Stimulated activated naive B cell treated with anti-CD40 and anti-IgM and Interleukin-4, amounts not matched to agents 10 μg/mL and 1 μg/mL and 100 μg/mL, for 72 hours (primary cell): ENCODE data around the gene GRIK1.

Source experiments
- ATAC-seq, 2 donors: fragments of 150-1000 bp; cut with Tn5 transposase; replicated peaks; 2 replicates each; pipeline ENCODE4 v1.10.0; 2021; ENCODE audit warnings: moderate library complexity in 1 of 2
- DNase-seq: peaks from one replicate; pipeline ENCODE4 v3.0.0; 2021
- H3K27ac Mint-ChIP-seq: one replicate; pipeline ENCODE4 v1.8.0; 2022; ENCODE audit warnings: mild to moderate bottlenecking, mixed read lengths
- H3K27me3 Mint-ChIP-seq, 2 donors: one replicate each; pipeline ENCODE4 v1.8.0; 2022; ENCODE audit warnings: mixed read lengths in 2 of 2
- H3K36me3 Mint-ChIP-seq, 2 donors: one replicate each; pipeline ENCODE4 v1.8.0; 2022; ENCODE audit warnings: mixed read lengths in 2 of 2, mild to moderate bottlenecking in 1 of 2
- H3K4me1 Mint-ChIP-seq, 2 donors: one replicate each; pipeline ENCODE4 v1.8.0; 2022; ENCODE audit warnings: mixed read lengths in 2 of 2, mild to moderate bottlenecking in 1 of 2
- H3K4me3 Mint-ChIP-seq, 2 donors: one replicate each; pipeline ENCODE4 v1.8.0; 2022; ENCODE audit warnings: mild to moderate bottlenecking in 2 of 2, mixed read lengths in 2 of 2, moderate library complexity in 1 of 2
- H3K9me3 Mint-ChIP-seq, 2 donors: one replicate each; pipeline ENCODE4 v1.8.0; 2022; ENCODE audit warnings: mixed read lengths in 2 of 2, mild to moderate bottlenecking in 1 of 2

Gene GRIK1

DNA sequence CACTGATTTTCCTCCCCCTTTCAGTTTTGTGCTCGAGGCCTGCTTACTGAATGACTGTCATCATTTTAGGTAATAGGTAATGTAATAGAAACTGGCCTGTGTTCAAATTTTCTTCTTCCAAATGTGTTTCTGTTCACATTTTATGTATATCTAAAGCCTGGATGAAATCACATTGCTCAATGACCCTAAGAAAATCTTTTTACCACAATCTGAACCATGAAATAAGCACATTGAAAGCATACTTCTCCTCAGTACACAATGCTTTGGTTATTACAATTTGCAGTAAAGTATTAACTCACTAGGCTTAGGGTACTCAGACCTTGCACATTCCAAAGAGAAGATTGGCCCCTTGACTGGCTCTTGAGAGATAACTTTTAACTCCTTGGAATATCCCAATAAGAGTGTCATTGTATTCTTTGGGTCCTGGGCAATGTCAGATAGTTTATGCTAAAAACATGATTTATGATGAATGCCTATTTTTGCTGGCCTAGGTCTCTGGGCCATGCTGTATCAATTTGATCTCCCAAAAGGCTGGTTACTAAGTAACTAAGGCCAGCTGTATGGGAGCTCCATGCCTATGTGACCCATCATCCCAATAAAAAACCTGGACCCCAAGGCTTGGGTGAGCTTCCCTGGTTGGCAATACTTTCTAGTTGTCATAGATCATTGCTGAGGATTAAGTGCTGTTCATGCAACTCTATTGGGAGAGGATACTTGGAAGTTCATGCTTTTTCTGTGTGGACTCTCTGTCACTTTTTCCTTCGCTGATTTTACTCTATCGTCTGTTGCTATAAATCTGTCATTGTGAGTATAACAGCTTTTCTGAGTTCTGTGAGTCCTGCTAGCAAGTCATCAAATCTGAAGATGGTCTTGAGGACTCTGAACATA, 293.9 kb downstream of the GRIK1 start:
- H3K27ac Mint-ChIP-seq: no peak overlapping the region
- peaks cover under 1 to 2% of the 10 kb centered on the region in 2 donors for H3K4me1 Mint-ChIP-seq
- no peaks in the 10 kb centered on the region for H3K27me3 Mint-ChIP-seq
- ATAC-seq: no peak
- peaks cover 5 to 9% of the 10 kb centered on the region in 2 donors for H3K36me3 Mint-ChIP-seq
- DNase-seq: no peak
- H3K9me3 Mint-ChIP-seq: no peaks in the 10 kb centered on the region
- H3K4me3 Mint-ChIP-seq: no peak overlapping the region

DNA sequence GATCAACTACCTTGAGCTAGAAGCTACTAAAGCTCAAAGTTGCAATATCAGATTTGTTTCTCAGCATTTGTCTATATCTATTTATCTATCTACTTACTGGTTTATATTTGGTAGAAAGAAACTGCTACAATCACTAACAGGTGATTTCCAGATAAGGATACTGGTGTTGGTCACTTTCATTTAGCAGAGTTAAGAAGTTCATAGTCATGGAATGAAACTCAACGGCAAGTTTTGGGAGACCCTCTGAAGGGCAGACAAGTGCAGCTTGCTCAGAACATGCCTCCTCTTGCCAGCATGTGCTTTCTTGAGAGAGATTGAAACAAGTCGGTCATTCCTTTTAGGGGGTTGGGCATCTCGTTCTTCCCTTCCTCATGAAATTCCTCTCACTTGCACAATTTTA, 296.5 kb downstream of the GRIK1 start:
- ATAC-seq: no peak
- no peak overlapping the region for H3K27ac Mint-ChIP-seq
- peaks cover 20 to 25% of the 10 kb centered on the region in 2 donors for H3K4me1 Mint-ChIP-seq
- DNase-seq: no peak
- no peaks in the 10 kb centered on the region for H3K27me3 Mint-ChIP-seq
- H3K4me3 Mint-ChIP-seq: no peak overlapping the region
- H3K36me3 Mint-ChIP-seq: peaks cover 4 to 7% of the 10 kb centered on the region in 2 donors
- peaks cover 0 to 3% of the 10 kb centered on the region in 2 donors for H3K9me3 Mint-ChIP-seq

DNA sequence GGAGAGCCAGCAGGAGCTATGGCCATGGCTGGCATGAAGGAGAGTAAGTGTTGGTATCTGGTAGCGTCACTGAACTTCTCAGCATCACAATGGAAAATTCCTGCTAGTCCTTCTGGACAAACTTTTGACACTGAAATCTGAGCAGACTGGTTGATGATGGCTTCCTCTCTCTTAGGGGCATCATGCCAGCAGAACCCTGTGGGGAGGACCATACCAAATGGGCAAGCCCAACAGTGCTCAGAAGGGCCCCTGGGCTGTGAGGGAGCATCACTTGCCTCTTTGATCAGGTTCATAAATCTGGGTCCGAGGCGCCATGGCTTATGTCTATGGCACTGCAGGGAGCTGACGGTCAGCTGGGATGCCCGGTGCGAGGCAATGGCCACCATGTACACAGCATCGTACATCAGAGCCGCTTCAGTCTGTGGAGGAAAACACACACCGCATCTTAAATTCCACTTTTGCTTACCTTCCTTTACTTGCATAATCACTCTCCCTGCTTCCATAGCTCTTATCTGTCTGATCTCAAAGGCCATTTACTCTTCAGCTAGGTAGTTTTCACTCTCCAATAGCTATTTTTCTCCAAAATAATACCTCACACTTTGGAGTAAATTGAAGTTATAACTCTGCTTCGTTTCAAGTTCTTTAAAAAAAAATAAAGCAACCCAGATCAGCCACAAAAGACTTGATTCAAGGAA, 297.1 kb downstream of the GRIK1 start:
- ATAC-seq (no peak), DNase-seq (no peak)
- Mint-ChIP-seq H3K4me1 (peaks cover 23 to 25% of the 10 kb centered on the region in 2 donors), H3K27me3 (no peaks in the 10 kb centered on the region), H3K36me3 (peaks cover 8 to 11% of the 10 kb centered on the region in 2 donors), H3K9me3 (peaks cover 0 to 3% of the 10 kb centered on the region in 2 donors), H3K27ac (no peak overlapping the region), H3K4me3 (no peak overlapping the region)

DNA sequence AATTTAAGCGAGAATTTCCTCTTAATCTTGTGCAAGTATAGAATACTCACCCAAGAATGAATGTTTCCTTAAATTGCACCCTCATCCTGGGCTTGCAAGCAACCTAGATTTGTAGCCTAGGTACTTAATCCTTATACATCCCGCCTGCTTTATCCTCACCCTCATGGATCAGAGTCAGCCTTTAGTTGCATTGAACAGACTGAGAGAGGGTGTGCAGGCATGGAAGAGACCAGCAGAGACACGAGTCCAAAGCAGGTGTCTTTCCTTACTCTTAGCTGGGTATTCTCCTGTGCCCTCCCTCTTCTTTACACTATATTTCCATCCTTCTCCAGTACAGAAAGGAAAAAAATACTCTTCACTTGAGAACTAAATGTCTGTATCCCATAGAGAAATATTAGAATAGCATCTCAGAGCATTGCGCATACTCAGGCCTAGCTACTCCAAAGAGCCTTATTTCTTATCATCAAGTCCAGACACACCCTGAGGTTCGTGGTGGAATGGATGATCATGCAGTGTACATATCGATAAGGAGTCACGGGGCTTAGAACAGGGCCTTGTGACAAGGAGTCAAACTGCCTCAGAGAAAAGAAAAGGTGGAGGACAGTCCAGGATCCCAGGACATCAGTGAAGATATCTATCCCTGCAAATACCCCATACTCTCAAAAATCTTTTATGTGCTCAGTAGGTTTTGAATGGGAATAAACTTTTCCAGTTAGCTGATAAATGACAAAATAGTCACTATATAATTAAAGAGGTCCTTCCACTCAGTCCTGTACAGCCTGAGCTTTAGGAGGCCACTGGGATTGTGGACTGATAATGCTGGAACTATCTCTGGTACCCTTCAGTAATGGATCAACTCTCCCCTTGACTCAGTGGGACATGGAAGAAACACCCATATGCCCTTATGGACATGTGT, 297.9 kb downstream of the GRIK1 start:
- H3K4me3 Mint-ChIP-seq: no peak overlapping the region
- ATAC-seq: no peak
- H3K27ac Mint-ChIP-seq: no peak overlapping the region
- H3K9me3 Mint-ChIP-seq: peaks cover 0 to 3% of the 10 kb centered on the region in 2 donors
- peaks cover 8 to 11% of the 10 kb centered on the region in 2 donors for H3K36me3 Mint-ChIP-seq
- peaks cover 23 to 25% of the 10 kb centered on the region in 2 donors for H3K4me1 Mint-ChIP-seq
- no peak for DNase-seq
- H3K27me3 Mint-ChIP-seq: no peaks in the 10 kb centered on the region

DNA sequence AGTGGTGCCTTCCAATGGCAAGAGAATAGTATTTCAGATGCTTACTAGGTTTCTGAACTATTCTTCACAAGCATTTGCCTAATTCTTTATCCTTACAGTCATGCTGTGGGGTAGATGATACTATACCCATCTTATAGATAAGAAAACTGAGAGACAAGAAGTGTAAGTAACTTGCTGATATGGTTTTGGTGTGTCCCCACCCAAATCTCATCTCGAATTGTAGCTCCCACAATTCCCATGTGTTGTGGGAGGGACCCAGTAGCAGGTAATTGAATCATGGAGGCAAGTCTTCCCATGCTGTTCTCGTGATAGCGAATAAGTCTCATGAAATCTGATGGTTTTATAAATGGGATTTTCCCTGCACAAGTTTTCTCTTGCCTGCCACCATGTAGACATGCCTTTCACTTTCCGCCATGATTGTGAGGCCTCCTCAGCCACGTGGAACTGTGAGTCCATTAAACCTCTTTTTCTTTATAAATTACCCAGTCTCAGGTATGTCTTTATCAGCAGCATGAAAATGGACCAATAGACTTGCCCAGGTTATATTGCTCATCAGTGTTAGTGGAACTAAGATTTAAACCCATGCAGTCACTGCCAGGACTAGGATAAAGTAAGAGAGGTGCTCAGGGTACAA, 298.7 kb downstream of the GRIK1 start:
- Mint-ChIP-seq H3K27ac (no peak overlapping the region), H3K9me3 (peaks cover 0 to 3% of the 10 kb centered on the region in 2 donors), H3K4me3 (no peak overlapping the region)

DNA sequence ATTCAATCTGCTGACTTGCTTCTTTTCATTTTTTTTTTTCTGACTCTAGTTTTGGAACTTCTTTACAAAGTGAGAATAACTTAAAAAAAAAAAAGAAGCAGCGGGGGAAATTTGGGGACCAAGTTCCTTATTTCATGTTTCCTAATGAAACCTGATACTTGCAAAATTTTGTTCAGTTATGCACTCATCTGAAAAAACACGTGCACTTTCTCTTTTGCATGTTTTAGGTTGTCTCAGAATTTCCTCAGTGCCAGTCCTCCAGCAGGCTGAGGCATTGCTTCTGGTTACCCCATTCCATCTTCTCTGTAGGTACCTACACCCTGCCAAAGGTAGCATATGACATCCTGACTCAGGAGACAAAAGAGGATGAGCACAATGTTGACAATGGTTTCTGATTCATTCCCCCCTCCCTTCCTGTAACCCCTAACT, 299.7 kb downstream of the GRIK1 start:
- DNase-seq (no peak), ATAC-seq (peak; percentile 79 to 84)
- Mint-ChIP-seq H3K4me1 (peaks cover 24 to 32% of the 10 kb centered on the region in 2 donors), H3K36me3 (peaks cover 11 to 14% of the 10 kb centered on the region in 2 donors), H3K27ac (no peak overlapping the region), H3K9me3 (peaks cover 0 to 3% of the 10 kb centered on the region in 2 donors), H3K27me3 (no peaks in the 10 kb centered on the region), H3K4me3 (peak overlapping the region in 1 of 2 donors; percentile 33)

More for the DNA sequence above, 298.7 kb downstream of the GRIK1 start:
- no peak for ATAC-seq
- Mint-ChIP-seq H3K4me1 (peaks cover 23 to 25% of the 10 kb centered on the region in 2 donors), H3K36me3 (peaks cover 8 to 11% of the 10 kb centered on the region in 2 donors), H3K27me3 (no peaks in the 10 kb centered on the region)
- no peak for DNase-seq

DNA sequence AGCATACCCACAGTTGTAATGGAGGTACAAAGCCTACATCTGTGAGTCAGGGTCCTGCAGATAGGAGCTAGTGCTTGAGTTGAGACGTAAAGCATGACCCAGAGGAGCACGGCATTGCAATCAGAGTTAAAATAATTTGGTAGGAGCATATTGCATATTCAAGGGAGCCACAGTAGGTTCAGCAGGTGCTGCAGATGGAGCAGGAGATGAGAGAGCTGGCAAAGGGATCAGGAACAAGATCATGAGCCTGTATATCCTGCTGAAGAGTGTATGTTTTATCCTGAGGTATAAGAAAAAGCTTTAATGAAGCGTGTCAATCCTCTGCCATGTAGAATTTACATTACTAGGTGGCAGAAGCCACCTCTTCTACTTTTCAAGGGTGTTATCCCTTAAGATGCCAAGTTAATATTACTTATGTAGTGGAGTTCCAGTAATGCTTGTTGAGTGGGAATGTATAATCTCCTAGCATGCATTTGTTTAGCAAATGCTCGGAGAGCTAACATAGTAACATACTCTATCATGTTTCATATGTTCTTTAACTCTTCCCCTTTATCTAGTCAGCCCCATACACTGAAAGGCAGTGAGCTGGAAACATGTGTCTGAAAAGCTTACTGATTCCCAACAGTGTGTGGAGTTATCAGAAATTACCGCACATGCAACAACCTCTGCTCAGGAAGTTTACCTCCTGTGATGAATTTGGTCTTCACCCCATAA, 300.3 kb downstream of the GRIK1 start:
- Mint-ChIP-seq H3K4me3 (no peak overlapping the region), H3K27me3 (no peaks in the 10 kb centered on the region), H3K9me3 (peaks cover 0 to 3% of the 10 kb centered on the region in 2 donors), H3K36me3 (peaks cover 11 to 14% of the 10 kb centered on the region in 2 donors), H3K27ac (peak overlapping the region; percentile 37), H3K4me1 (peaks cover 24 to 32% of the 10 kb centered on the region in 2 donors)
- DNase-seq: no peak
- ATAC-seq: peak; percentile 78 to 84

DNA sequence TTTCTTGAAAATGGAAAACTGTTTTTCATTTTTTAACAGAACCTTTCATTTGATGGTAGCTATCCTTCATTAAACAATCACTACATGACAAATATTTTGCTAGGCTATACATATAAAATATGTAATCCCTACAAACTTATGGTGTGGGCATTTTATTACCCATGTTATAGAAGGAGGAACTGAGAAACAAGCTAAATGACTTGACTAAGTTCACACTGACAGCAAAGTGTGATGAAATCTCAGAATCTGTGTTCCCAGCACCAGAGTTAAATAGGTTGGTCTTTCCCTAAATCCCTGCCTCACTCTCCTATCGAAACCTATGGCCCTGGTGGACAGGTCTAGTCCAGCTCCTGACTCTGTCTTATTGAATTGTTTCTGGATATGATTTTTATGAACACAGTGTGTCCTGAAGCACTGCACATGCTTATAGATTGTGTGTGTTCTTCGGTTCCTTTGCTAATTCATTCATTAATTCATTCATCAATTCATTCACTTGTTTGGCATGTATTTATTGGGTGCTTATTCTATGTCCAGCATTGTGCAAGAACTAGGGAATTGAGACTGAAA, 301.0 kb downstream of the GRIK1 start:
- Mint-ChIP-seq H3K27me3 (no peaks in the 10 kb centered on the region), H3K4me3 (no peak overlapping the region), H3K4me1 (peaks cover 24 to 32% of the 10 kb centered on the region in 2 donors), H3K9me3 (peaks cover 0 to 3% of the 10 kb centered on the region in 2 donors), H3K27ac (peak overlapping the region; percentile 37), H3K36me3 (peaks cover 11 to 14% of the 10 kb centered on the region in 2 donors)
- ATAC-seq (peak; percentile 56 to 70), DNase-seq (no peak)

DNA sequence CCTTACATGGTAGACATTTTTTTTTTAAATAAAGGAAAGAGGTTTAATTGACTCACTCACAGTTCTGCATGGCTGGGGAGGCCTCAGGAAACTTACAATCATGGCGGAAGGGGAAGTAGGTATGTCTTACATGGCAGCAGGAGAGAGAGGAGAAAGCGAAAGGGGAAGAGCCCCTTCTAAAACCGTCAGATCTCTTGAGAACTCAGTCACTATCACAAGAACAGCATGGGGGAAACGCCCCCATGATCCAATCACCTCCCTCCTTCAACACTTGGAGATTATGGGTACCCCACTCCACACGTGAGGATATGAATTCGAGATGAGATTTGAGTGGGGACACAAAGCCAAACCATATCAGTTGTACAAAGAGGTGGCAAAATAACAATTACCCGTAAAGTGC, 301.7 kb downstream of the GRIK1 start:
- ATAC-seq: peak in 1 of 2 donors; percentile 27
- H3K4me1 Mint-ChIP-seq: peaks cover 24 to 32% of the 10 kb centered on the region in 2 donors
- H3K27ac Mint-ChIP-seq: peak overlapping the region; percentile 31
- peaks cover 0 to 3% of the 10 kb centered on the region in 2 donors for H3K9me3 Mint-ChIP-seq
- peaks cover 11 to 14% of the 10 kb centered on the region in 2 donors for H3K36me3 Mint-ChIP-seq
- DNase-seq: no peak
- H3K4me3 Mint-ChIP-seq: peak overlapping the region in 1 of 2 donors; percentile 21
- H3K27me3 Mint-ChIP-seq: no peaks in the 10 kb centered on the region

DNA sequence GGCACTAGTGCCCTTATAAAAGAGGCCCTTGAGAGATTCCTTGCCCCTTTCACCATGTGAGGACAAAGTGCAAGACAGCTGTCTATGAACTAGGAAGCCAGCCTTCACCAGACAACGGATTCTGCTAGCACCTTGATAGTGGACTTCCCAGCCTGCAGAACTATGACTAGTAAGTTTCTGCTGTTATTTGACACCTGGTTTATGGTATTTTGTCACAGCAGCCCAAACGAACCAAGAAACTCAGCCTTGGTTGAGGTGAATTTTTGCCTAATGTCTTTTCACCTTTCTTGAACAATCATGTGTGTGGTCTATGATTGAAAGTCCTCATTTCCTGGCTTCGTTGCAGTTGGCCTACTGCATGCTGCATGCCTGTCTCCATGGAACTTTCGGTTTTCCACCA, 302.2 kb downstream of the GRIK1 start:
- peaks cover 0 to 3% of the 10 kb centered on the region in 2 donors for H3K9me3 Mint-ChIP-seq
- peaks cover 6 to 14% of the 10 kb centered on the region in 2 donors for H3K36me3 Mint-ChIP-seq
- H3K4me3 Mint-ChIP-seq: no peak overlapping the region
- DNase-seq (no peak), ATAC-seq (no peak)
- peaks cover 23 to 32% of the 10 kb centered on the region in 2 donors for H3K4me1 Mint-ChIP-seq
- H3K27ac Mint-ChIP-seq: no peak overlapping the region
- no peaks in the 10 kb centered on the region for H3K27me3 Mint-ChIP-seq

DNA sequence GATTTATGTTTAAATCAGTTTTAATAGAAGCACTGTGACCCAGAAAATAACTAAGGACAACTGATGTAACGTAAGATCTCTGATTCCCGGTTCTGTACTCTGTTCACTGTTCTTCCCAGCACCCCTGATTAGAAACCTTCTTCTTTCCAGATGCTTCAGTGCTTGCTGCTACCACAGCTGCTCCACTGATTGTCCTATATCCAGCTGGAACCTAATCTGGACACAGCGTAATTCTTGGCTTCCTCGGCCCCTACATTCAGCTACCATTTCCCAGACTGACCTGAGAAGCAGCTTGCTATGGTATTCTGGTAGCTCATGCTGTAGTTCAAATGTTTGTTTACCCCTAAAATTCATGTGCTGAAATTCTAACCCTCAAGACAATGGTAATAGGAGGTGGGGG, 302.7 kb downstream of the GRIK1 start:
- DNase-seq (no peak), ATAC-seq (no peak)
- Mint-ChIP-seq H3K4me1 (peaks cover 23 to 32% of the 10 kb centered on the region in 2 donors), H3K36me3 (peaks cover 4 to 14% of the 10 kb centered on the region in 2 donors), H3K9me3 (peaks cover 0 to 3% of the 10 kb centered on the region in 2 donors), H3K4me3 (no peak overlapping the region), H3K27ac (no peak overlapping the region), H3K27me3 (no peaks in the 10 kb centered on the region)

DNA sequence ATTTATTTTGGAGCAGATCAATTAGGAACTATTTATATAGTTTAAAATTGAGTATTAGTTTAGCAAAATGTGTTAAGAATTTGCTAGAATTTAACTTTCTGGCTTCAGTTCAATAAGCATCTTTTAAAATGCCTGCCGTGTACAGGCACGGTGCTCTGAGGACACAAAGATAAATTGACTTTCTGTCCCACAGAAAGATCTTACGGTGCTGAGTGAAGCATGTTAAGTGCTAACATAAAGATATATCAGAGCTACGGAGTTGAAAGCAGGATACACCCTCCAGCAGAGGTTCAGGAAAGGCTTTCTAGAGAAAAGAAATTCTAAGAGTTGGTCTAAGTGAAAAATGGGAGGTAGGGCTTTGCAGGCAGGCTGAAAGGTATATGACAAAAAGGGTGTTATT, 305.4 kb downstream of the GRIK1 start:
- no peaks in the 10 kb centered on the region for H3K27me3 Mint-ChIP-seq
- no peak overlapping the region for H3K27ac Mint-ChIP-seq
- DNase-seq (no peak), ATAC-seq (no peak)
- H3K4me3 Mint-ChIP-seq: no peak overlapping the region
- H3K4me1 Mint-ChIP-seq: peaks cover 11 to 16% of the 10 kb centered on the region in 2 donors
- peaks cover 0 to 3% of the 10 kb centered on the region in 2 donors for H3K9me3 Mint-ChIP-seq
- H3K36me3 Mint-ChIP-seq: peaks cover 6 to 14% of the 10 kb centered on the region in 2 donors
